GM18861 (cell line): ENCODE measurements around the gene BRCA2.

Experiments
- ATAC-seq: cut with Tn5 transposase; IDR thresholded peaks from one replicate; pipeline ENCODE4 v1.9.1; 2021; ENCODE audit not compliant: unreplicated experiment

The BRCA2 gene

DNA sequence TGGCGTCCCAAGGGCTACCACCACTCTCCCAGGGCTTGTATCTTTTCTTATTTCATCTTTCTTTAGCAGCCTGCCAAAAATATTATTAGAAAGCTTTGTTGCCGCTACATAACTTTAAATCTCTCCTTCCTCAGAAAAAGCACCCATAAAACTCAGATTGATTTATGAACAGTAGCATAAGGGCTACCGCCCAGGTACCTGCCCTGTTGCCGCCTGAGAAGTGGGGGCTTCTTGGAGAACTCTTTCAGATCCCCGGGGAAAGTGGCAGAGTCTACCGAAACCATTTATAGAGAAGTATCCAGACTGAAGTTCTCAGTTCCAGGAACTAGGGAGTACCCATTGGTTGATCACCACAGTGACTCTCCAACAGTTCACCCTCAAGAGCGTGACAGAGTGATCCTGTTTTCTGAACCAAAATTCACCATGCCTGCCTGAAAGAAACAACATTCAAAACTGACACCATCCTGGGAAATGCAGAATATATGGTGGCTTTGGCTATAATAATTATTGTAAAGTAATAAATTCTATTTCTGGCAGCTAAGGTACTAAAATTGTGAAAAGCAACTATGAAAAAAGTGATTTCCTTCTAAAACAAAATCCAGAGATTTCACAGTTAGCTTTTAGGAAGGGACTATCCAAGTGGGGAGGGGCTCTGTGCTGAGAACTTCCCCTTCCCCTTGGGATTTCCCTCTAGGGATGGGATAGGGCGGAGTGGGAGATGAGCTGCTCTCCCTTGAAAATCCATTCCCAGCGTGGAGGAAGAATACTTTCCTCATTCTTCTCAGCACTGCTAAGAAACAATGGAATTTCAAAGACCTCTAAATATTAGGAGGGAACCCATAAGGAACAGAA lies 113.5 kb downstream of the BRCA2 start:
- ATAC-seq, result no peak

- no peak for ATAC-seq
These were observed 114.2 kb downstream of the BRCA2 start for GRCh38 chr13:32429433-32429909.

- no peak for ATAC-seq
These were observed 114.9 kb downstream of the BRCA2 start for GRCh38 chr13:32430018-32430747.

- no peak for ATAC-seq
These were observed 116.1 kb downstream of the BRCA2 start for GRCh38 chr13:32431361-32431760.

- no peak for ATAC-seq
These were observed 117.5 kb downstream of the BRCA2 start for GRCh38 chr13:32432856-32433255.

- ATAC-seq, result no peak
These were observed 123.6 kb downstream of the BRCA2 start for GRCh38 chr13:32438871-32439270.

DNA sequence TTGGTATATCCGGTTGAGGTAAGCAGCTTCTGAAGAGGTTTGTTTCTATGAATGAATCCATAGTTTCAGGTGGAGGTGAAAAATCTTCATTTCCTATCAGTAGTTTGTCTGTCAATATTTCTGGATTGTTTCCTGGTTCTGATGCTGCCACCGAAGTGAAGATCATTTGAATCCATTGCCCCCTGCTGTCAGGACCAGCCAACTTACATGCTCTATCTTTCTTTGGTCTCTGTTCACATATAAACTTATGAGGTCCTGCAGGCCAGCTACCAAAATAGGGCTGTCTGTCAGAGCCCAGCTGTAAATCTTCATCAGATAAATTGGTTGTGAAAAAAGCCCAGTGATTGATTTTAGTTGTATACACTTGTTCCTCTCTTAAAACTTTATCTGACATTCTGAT lies 127.8 kb downstream of the BRCA2 start:
- ATAC-seq, result peak; percentile 49

GRCh38 chr13:32445461-32445860 lies 130.2 kb downstream of the BRCA2 start:
- no peak for ATAC-seq

DNA sequence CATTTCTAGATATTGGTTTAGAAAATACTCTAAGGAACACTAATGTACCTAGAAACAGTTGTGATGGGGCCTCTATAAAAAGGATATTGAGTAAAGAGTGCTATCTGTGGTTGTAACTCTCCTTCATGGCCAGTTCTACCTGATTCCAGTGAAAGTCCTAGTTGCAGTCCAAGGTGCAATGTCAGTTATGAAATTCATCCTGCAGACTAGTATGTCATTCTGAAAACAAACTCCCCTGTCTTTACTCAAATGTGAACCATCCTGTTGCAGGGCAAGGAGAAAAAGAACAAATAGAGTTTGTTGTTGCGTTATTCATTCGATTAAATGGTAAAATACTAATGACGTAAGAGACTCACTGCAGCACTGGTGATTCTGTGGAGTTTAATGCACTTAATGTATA lies 130.9 kb downstream of the BRCA2 start:
- ATAC-seq, result no peak

- no peak for ATAC-seq
These were observed 131.6 kb downstream of the BRCA2 start for GRCh38 chr13:32446773-32447465.

GRCh38 chr13:32447894-32448623 lies 132.8 kb downstream of the BRCA2 start:
- no peak for ATAC-seq

DNA sequence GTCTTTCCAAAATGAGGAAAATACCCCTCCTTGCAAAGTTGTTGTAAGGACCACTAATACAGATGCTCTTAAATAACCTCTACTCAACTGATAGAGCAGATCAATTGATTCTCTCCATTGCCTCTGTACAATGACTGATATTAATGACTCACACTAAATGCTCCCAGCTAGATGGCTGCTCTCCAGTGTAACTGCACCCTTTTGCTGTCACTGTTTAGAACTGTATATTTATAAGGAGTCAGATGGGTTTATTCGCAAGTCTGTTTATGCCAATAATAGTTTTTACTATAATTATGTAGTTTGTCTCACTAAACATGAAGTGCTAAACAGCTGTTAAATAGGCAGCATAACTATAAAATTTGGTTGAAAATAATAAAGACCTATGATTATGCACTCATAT lies 133.7 kb downstream of the BRCA2 start:
- ATAC-seq, result no peak
